Neutrophil (primary cell): ENCODE measurements around the gene SRRM3.

Experiments used
- H3K27ac ChIP-seq: fragments of 200-600 bp; sonication (generic); 2 replicates; pipeline ENCODE4 v1.5.1; 2016; ENCODE audit warnings: mild to moderate bottlenecking, moderate library complexity
- H3K27me3 ChIP-seq: fragments of 200-600 bp; sonication (generic); 2 replicates; pipeline ENCODE4 v1.6.0; 2016; ENCODE audit warnings: mild to moderate bottlenecking
- H3K36me3 ChIP-seq: fragments of 200-600 bp; sonication (generic); 2 replicates; pipeline ENCODE4 v1.5.1; 2017
- H3K4me1 ChIP-seq, 2 experiments: fragments of 200-600 bp in 1 of 2; sonication (generic) in 1 of 2; 1 replicate in 1 of 2; 2 replicates in 1 of 2; pipeline versions ENCODE4 v1.5.1 to v1.6.1; 2013 to 2016; ENCODE audit warnings: low read depth in 1 of 2, low read length in 1 of 2, mild to moderate bottlenecking in 1 of 2, moderate library complexity in 1 of 2; ENCODE audit not compliant: control insufficient read depth in 1 of 2, insufficient read depth in 1 of 2
- H3K4me3 ChIP-seq, 2 experiments: fragments of 200-600 bp in 1 of 2; sonication (generic) in 1 of 2; 1 replicate in 1 of 2; 2 replicates in 1 of 2; pipeline ENCODE4 v1.5.1; 2013 to 2016; ENCODE audit warnings: low read depth in 1 of 2, low read length in 1 of 2, mild to moderate bottlenecking in 1 of 2, moderate library complexity in 1 of 2
- H3K9me3 ChIP-seq: fragments of 200-600 bp; sonication (generic); 2 replicates; pipeline ENCODE4 v1.5.1; 2016
- TF ChIP-seq, protein P1 (sequence below): fragments of 200-600 bp; sonication (generic); IDR thresholded peaks from 2 replicates; pipeline ENCODE4 v1.5.1; 2016; ENCODE audit warnings: antibody characterized with exemption

SRRM3 gene

GRCh38 chr7:76294344-76295024, 92.8 kb downstream of the SRRM3 start:
- TF ChIP-seq, protein P1, sequence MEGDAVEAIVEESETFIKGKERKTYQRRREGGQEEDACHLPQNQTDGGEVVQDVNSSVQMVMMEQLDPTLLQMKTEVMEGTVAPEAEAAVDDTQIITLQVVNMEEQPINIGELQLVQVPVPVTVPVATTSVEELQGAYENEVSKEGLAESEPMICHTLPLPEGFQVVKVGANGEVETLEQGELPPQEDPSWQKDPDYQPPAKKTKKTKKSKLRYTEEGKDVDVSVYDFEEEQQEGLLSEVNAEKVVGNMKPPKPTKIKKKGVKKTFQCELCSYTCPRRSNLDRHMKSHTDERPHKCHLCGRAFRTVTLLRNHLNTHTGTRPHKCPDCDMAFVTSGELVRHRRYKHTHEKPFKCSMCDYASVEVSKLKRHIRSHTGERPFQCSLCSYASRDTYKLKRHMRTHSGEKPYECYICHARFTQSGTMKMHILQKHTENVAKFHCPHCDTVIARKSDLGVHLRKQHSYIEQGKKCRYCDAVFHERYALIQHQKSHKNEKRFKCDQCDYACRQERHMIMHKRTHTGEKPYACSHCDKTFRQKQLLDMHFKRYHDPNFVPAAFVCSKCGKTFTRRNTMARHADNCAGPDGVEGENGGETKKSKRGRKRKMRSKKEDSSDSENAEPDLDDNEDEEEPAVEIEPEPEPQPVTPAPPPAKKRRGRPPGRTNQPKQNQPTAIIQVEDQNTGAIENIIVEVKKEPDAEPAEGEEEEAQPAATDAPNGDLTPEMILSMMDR, result no peak
- Histone ChIP-seq H3K27me3 (peaks cover 16% of the 10 kb centered on the region), H3K27ac (no peak overlapping the region), H3K4me1 (peaks cover 11% of the 10 kb centered on the region in 2 experiments), H3K36me3 (no peaks in the 10 kb centered on the region), H3K9me3 (no peaks in the 10 kb centered on the region), H3K4me3 (no peak overlapping the region)

DNA sequence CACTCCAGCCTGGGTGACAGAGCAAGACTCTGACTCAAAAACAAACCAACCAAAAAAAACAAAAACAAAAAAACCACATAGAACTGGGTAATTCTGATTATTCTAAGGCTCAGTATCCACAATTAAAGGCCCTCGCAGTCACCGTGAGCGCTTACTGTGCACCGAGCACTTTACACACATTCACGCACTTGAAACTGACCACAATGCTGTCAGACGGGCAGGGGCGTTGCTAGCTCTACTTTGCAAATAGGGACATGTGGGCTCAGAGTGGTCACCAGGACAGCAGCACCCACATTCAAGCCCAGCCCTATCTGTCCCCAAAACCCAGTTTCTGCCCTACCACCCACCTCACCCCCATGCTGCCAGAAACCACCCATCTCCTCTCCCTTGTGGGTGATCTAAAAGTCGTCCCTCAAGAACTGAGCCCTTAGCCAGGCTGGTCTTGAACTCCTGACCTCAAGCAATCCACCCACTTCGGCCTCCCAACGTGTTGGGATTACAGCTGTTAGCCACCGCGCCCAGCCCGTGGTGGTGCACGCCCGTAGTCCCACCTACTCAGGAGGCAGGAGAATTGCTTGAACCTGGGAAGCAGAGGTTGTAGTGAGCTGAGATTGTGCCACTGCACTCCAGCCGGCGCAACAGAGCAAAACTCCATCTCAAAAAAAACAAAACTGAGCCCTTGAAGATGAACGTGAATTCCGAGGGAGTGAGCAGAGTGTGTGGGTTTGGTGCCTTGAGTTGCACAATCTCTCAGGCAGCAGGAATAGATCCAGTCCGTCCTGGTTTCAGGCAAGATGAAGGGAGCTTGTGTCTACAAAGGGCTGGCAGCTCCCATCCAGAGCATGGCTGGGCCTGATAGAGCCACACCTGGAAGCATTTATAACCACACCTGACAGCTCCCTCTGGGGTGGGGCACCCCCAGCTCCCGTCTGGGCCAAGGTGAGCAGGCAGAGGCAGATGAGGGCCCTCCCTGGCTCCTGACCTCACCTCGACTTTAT, 95.3 kb downstream of the SRRM3 start:
- Histone ChIP-seq H3K27ac (no peak overlapping the region), H3K27me3 (peaks cover 39% of the 10 kb centered on the region), H3K9me3 (no peaks in the 10 kb centered on the region), H3K36me3 (no peaks in the 10 kb centered on the region), H3K4me3 (no peak overlapping the region), H3K4me1 (peaks cover 5% of the 10 kb centered on the region in 2 experiments)
- TF ChIP-seq, protein P1, result no peak

- peaks cover 47% of the 10 kb centered on the region for H3K27me3 ChIP-seq
- TF ChIP-seq, protein P1, result no peak
- no peak overlapping the region for H3K27ac ChIP-seq
- H3K9me3 ChIP-seq, result no peaks in the 10 kb centered on the region
- peaks cover 15 to 20% of the 10 kb centered on the region in 2 experiments for H3K4me1 ChIP-seq
- H3K36me3 ChIP-seq, result no peaks in the 10 kb centered on the region
- no peak overlapping the region for H3K4me3 ChIP-seq
Observed at GRCh38 chr7:76300166-76300731, 98.6 kb downstream of the SRRM3 start.

DNA sequence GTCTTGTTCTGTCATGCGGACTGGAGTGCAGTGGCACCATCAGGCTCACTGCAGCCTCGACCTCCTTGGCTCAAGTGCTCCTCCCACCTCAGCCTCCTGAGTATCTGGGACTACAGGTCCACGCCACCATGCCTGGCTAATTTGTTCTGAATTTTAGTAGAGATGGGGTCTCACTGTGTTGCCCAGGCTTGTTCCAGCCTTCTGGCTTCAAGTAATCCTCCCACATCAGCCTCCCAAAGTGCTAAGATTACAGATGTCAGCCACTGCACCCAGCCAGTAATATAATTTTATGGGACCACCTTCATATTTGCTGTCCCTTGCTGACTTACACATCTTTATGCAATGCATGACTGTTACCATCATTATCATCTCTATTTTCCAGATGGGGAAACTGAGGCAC, 99.3 kb downstream of the SRRM3 start:
- Histone ChIP-seq H3K4me1 (peaks cover 15 to 20% of the 10 kb centered on the region in 2 experiments), H3K27ac (no peak overlapping the region), H3K9me3 (no peaks in the 10 kb centered on the region), H3K4me3 (no peak overlapping the region), H3K27me3 (peaks cover 47% of the 10 kb centered on the region), H3K36me3 (no peaks in the 10 kb centered on the region)
- TF ChIP-seq, protein P1, result no peak

DNA sequence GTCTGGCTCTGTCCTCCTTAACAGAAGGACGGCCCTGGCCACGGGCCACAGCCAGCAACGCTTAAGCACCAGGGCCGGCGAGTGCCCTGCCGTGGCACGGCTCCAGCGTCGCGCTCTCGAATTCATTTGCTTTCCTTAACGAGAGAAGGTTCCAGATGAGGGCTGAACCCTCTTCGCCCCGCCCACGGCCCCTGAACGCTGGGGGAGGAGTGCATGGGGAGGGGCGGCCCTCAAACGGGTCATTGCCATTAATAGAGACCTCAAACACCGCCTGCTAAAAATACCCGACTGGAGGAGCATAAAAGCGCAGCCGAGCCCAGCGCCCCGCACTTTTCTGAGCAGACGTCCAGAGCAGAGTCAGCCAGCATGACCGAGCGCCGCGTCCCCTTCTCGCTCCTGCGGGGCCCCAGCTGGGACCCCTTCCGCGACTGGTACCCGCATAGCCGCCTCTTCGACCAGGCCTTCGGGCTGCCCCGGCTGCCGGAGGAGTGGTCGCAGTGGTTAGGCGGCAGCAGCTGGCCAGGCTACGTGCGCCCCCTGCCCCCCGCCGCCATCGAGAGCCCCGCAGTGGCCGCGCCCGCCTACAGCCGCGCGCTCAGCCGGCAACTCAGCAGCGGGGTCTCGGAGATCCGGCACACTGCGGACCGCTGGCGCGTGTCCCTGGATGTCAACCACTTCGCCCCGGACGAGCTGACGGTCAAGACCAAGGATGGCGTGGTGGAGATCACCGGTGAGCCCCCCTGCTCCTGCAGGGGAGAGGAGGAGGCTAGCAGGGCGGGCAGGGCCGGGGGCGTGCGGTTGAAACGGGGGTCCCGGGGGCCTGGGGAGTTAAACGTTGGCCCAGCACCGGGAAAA, 100.9 kb downstream of the SRRM3 start, which contains the start of gene HSPB1:
Gene HSPB1, plus strand, starts transcription at position 327 of the 855 bp plus-strand sequence. Its CDS starts 40 bp downstream, at position 367.
- TF ChIP-seq, protein P1, result no peak
- H3K9me3 ChIP-seq, result no peaks in the 10 kb centered on the region
- peak within 1 kb of the TSS; percentile 69 to 71 for H3K4me3 ChIP-seq
- peaks cover 47% of the 10 kb centered on the region for H3K27me3 ChIP-seq
- peaks cover 15 to 20% of the 10 kb centered on the region in 2 experiments for H3K4me1 ChIP-seq
- no peaks in the 10 kb centered on the region for H3K36me3 ChIP-seq
- H3K27ac ChIP-seq, result no peak within 1 kb of the TSS
